GM23338 (cell line): ENCODE measurements around the gene CHCHD6. TPM values are rescaled to one million over a fixed set of nuclear protein-coding genes. Genes with fewer than 3 reads are reported as not detected.

Source experiments
- ATAC-seq: fragments of 200-7000 bp; cut with Tn5 transposase; 3 replicates; pipeline ENCODE4 v1.9.1; 2020
- DNase-seq: peaks from one replicate; pipeline ENCODE4 v3.0.0-alpha.2; 2015; ENCODE audit warnings: low spot score
- H2AFZ ChIP-seq: fragments of 200-600 bp; sonication (generic); 2 replicates; pipeline ENCODE4 v1.8.0; 2016; ENCODE audit warnings: antibody characterized with exemption, mild to moderate bottlenecking, moderate library complexity
- H3F3A ChIP-seq: fragments of 200-600 bp; sonication (generic); replicated peaks from 2 replicates; pipeline ENCODE4 v1.8.0; 2017; ENCODE audit warnings: antibody characterized with exemption, mixed run types, low read depth
- H3K27ac ChIP-seq: fragments of 200-600 bp; sonication (generic); 2 replicates; pipeline ENCODE4 v1.6.1; 2016; ENCODE audit warnings: low read depth
- H3K27me3 ChIP-seq: fragments of 200-600 bp; sonication (generic); 2 replicates; pipeline ENCODE4 v1.8.0; 2016; ENCODE audit warnings: mild to moderate bottlenecking, mixed run types, moderate library complexity; ENCODE audit not compliant: insufficient read depth
- H3K36me3 ChIP-seq: fragments of 200-600 bp; sonication (generic); 2 replicates; pipeline ENCODE4 v1.8.0; 2016; ENCODE audit warnings: mild to moderate bottlenecking; ENCODE audit not compliant: insufficient read depth
- H3K4me1 ChIP-seq: fragments of 200-600 bp; sonication (generic); 2 replicates; pipeline ENCODE4 v1.8.0; 2016; ENCODE audit warnings: mild to moderate bottlenecking, moderate library complexity; ENCODE audit not compliant: insufficient read depth
- H3K4me2 ChIP-seq: fragments of 200-600 bp; sonication (generic); 2 replicates; pipeline ENCODE4 v1.7.1; 2017; ENCODE audit warnings: mixed run types
- H3K4me3 ChIP-seq: fragments of 200-600 bp; sonication (generic); 2 replicates; pipeline ENCODE4 v1.6.1; 2016; ENCODE audit warnings: mixed run types
- H3K79me2 ChIP-seq: fragments of 200-600 bp; sonication (generic); replicated peaks from 2 replicates; pipeline ENCODE4 v1.8.0; 2017; ENCODE audit warnings: mild to moderate bottlenecking; ENCODE audit not compliant: insufficient read depth
- H3K9me2 ChIP-seq: fragments of 200-600 bp; sonication (generic); 2 replicates; pipeline ENCODE4 v1.8.0; 2017; ENCODE audit not compliant: insufficient read depth
- H4K20me1 ChIP-seq: fragments of 200-600 bp; sonication (generic); replicated peaks from 2 replicates; pipeline ENCODE4 v1.8.0; 2017; ENCODE audit warnings: mild to moderate bottlenecking; ENCODE audit not compliant: insufficient read depth
- H3K27ac Mint-ChIP-seq: 2 replicates; pipeline ENCODE4 v1.8.0; 2020; ENCODE audit warnings: inconsistent platforms, mild to moderate bottlenecking, moderate library complexity, mixed read lengths
- H3K27me3 Mint-ChIP-seq: 3 replicates; pipeline ENCODE4 v1.8.0; 2022; ENCODE audit warnings: low read depth, mild to moderate bottlenecking, moderate library complexity, mixed read lengths, inconsistent platforms; ENCODE audit not compliant: insufficient read depth, poor library complexity
- H3K36me3 Mint-ChIP-seq: 3 replicates; pipeline ENCODE4 v1.8.0; 2021; ENCODE audit warnings: low read depth, mild to moderate bottlenecking, inconsistent platforms, moderate library complexity, mixed read lengths
- H3K4me1 Mint-ChIP-seq: 3 replicates; pipeline ENCODE4 v1.8.0; 2020; ENCODE audit warnings: mild to moderate bottlenecking, inconsistent platforms, mixed read lengths
- H3K4me3 Mint-ChIP-seq: 3 replicates; pipeline ENCODE4 v1.8.0; 2021; ENCODE audit warnings: moderate library complexity, mild to moderate bottlenecking, inconsistent platforms, mixed read lengths
- H3K9me3 Mint-ChIP-seq: 3 replicates; pipeline ENCODE4 v1.8.0; 2020; ENCODE audit warnings: moderate library complexity, mild to moderate bottlenecking, inconsistent platforms, mixed read lengths
- CREB1 ChIP-seq: fragments of 250-450 bp; sonication (Bioruptor Pico); IDR thresholded peaks from 2 replicates; pipeline ENCODE4 v1.5.0; 2020; ENCODE audit warnings: low read depth, mild to moderate bottlenecking, moderate library complexity
- CTCF ChIP-seq, 2 experiments: fragments of 200-600 bp in 1 of 2; sonication (generic) in 1 of 2; conservative IDR thresholded peaks; 2 replicates each; pipeline versions ENCODE4 v1.5.1 to v1.6.1; 2016 to 2017; ENCODE audit warnings: antibody characterized with exemption in 2 of 2, low read depth in 2 of 2, mild to moderate bottlenecking in 2 of 2, moderate library complexity in 1 of 2
- ETS1 ChIP-seq: IDR thresholded peaks from 2 replicates; pipeline ENCODE4 v1.6.1; 2016; ENCODE audit warnings: antibody characterized with exemption
- EZH2 ChIP-seq: fragments of 200-600 bp; sonication (generic); IDR thresholded peaks from one replicate; pipeline ENCODE4 v1.8.0; 2017; ENCODE audit warnings: antibody characterized with exemption, mild to moderate bottlenecking, low read depth; ENCODE audit not compliant: unreplicated experiment
- EZH2phosphoT487 ChIP-seq: fragments of 200-600 bp; sonication (generic); IDR thresholded peaks from one replicate; pipeline ENCODE4 v1.8.1; 2018; ENCODE audit warnings: antibody characterized with exemption; ENCODE audit not compliant: unreplicated experiment
- JUNB ChIP-seq: IDR thresholded peaks from one replicate; pipeline ENCODE4 v1.6.1; 2016; ENCODE audit warnings: antibody characterized with exemption; ENCODE audit not compliant: unreplicated experiment
- NANOG ChIP-seq: IDR thresholded peaks from 2 replicates; pipeline ENCODE4 v1.6.1; 2016; ENCODE audit warnings: antibody characterized with exemption, borderline replicate concordance
- POLR2AphosphoS5 ChIP-seq: IDR thresholded peaks from 2 replicates; pipeline ENCODE4 v1.6.1; 2016; ENCODE audit warnings: antibody characterized with exemption, low read depth
- REST ChIP-seq: IDR thresholded peaks from one replicate; pipeline ENCODE4 v1.6.1; 2018; ENCODE audit warnings: antibody characterized with exemption; ENCODE audit not compliant: unreplicated experiment
- STAT1 ChIP-seq: IDR thresholded peaks from one replicate; pipeline ENCODE4 v1.6.1; 2016; ENCODE audit warnings: antibody characterized with exemption; ENCODE audit not compliant: unreplicated experiment
- ZNF114 ChIP-seq: fragments of 250-450 bp; sonication (Bioruptor Pico); IDR thresholded peaks from 2 replicates; pipeline ENCODE4 v1.5.0; 2020; ENCODE audit warnings: mild to moderate bottlenecking, moderate library complexity
- ZNF331 ChIP-seq: fragments of 250-450 bp; sonication (Bioruptor Pico); IDR thresholded peaks from 2 replicates; pipeline ENCODE4 v1.5.0; 2020; ENCODE audit warnings: low read depth, mild to moderate bottlenecking, moderate library complexity
- polyA plus RNA-seq: library from polyadenylated mRNA; unstranded; fragments of >200 nt; fragmentation: Nextera tagmentation; extraction: Ambion mirVana; gene quantifications from 2 replicates; pipeline ENCODE4 v1.2.1, GENCODE V29; 2016
- total RNA-seq: library from RNA; depleted of rRNA; stranded (reverse); fragments of >200 nt; shearing (Covaris generic); gene quantifications from 2 replicates; pipeline ENCODE4 v1.2.3, GENCODE V29; 2014
- TF ChIP-seq, protein P1 (sequence below): fragments of 250-450 bp; sonication (Bioruptor Pico); IDR thresholded peaks from 2 replicates; pipeline ENCODE4 v1.5.0; 2020; ENCODE audit warnings: mild to moderate bottlenecking, moderate library complexity

CHCHD6 gene
- total and polyA plus RNA-seq, 2 experiments from 2014 or later = 28.8 to 43.0 TPM

DNA sequence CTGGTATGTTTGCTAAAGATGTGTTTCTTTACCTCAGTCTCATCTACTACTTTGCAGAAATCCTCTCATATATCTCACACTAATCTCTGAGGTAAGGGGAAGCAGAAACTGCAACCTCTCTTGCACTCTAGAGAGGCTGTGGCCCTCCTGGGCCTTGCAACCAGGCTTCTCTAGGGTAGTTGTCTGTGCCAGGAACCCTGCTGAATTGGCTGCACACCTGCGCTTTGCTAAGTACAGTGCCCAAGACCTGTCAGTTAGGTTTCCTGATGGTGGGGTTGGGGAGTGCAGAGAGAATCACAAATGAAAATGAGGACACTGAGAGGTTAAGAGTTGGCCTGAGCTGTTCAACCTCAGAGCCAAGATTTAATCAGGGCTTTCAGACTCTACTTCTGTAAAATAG, 161.7 kb downstream of the CHCHD6 start:
- H3K27me3 Mint-ChIP-seq = no peaks in the 10 kb centered on the region
- Histone ChIP-seq H3F3A (no peaks in the 10 kb centered on the region), H3K4me2 (no peak overlapping the region), H2AFZ (no peak overlapping the region), H4K20me1 (no peaks in the 10 kb centered on the region), H3K4me3 (no peak overlapping the region), H3K27ac (no peak overlapping the region), H3K9me2 (no peaks in the 10 kb centered on the region), H3K27me3 (no peaks in the 10 kb centered on the region), H3K36me3 (no peaks in the 10 kb centered on the region), H3K4me1 (no peaks in the 10 kb centered on the region), H3K79me2 (no peaks in the 10 kb centered on the region)
- DNase-seq (no peak), ATAC-seq (no peak)
- TF ChIP-seq JUNB (no peak), CTCF (conservative IDR thresholded peaks at IDR 0.05; ENCODE audit: low read depth in 2 of 2) (no peak), ZNF331 (CRISPR knock-in tag) (no peak), NANOG (no peak), EZH2phosphoT487 (no peak), STAT1 (no peak), ZNF114 (no peak), POLR2AphosphoS5 (no peak), CREB1 (CRISPR knock-in tag) (no peak), EZH2 (no peak), ETS1 (no peak), REST (no peak)
- TF ChIP-seq, protein P1, sequence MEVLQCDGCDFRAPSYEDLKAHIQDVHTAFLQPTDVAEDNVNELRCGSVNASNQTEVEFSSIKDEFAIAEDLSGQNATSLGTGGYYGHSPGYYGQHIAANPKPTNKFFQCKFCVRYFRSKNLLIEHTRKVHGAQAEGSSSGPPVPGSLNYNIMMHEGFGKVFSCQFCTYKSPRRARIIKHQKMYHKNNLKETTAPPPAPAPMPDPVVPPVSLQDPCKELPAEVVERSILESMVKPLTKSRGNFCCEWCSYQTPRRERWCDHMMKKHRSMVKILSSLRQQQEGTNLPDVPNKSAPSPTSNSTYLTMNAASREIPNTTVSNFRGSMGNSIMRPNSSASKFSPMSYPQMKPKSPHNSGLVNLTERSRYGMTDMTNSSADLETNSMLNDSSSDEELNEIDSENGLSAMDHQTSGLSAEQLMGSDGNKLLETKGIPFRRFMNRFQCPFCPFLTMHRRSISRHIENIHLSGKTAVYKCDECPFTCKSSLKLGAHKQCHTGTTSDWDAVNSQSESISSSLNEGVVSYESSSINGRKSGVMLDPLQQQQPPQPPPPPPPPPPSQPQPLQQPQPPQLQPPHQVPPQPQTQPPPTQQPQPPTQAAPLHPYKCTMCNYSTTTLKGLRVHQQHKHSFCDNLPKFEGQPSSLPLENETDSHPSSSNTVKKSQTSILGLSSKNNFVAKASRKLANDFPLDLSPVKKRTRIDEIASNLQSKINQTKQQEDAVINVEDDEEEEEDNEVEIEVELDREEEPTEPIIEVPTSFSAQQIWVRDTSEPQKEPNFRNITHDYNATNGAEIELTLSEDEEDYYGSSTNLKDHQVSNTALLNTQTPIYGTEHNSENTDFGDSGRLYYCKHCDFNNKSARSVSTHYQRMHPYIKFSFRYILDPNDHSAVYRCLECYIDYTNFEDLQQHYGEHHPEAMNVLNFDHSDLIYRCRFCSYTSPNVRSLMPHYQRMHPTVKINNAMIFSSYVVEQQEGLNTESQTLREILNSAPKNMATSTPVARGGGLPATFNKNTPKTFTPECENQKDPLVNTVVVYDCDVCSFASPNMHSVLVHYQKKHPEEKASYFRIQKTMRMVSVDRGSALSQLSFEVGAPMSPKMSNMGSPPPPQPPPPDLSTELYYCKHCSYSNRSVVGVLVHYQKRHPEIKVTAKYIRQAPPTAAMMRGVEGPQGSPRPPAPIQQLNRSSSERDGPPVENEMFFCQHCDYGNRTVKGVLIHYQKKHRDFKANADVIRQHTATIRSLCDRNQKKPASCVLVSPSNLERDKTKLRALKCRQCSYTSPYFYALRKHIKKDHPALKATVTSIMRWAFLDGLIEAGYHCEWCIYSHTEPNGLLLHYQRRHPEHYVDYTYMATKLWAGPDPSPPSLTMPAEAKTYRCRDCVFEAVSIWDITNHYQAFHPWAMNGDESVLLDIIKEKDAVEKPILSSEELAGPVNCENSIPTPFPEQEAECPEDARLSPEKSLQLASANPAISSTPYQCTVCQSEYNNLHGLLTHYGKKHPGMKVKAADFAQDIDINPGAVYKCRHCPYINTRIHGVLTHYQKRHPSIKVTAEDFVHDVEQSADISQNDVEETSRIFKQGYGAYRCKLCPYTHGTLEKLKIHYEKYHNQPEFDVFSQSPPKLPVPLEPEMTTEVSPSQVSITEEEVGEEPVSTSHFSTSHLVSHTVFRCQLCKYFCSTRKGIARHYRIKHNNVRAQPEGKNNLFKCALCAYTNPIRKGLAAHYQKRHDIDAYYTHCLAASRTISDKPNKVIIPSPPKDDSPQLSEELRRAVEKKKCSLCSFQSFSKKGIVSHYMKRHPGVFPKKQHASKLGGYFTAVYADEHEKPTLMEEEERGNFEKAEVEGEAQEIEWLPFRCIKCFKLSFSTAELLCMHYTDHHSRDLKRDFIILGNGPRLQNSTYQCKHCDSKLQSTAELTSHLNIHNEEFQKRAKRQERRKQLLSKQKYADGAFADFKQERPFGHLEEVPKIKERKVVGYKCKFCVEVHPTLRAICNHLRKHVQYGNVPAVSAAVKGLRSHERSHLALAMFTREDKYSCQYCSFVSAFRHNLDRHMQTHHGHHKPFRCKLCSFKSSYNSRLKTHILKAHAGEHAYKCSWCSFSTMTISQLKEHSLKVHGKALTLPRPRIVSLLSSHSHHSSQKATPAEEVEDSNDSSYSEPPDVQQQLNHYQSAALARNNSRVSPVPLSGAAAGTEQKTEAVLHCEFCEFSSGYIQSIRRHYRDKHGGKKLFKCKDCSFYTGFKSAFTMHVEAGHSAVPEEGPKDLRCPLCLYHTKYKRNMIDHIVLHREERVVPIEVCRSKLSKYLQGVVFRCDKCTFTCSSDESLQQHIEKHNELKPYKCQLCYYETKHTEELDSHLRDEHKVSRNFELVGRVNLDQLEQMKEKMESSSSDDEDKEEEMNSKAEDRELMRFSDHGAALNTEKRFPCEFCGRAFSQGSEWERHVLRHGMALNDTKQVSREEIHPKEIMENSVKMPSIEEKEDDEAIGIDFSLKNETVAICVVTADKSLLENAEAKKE (CRISPR knock-in tag) = no peak
- peaks cover 21% of the 10 kb centered on the region for H3K36me3 Mint-ChIP-seq
- peaks cover 9% of the 10 kb centered on the region; the same call in 2 of the 3 replicates for H3K4me1 Mint-ChIP-seq
- H3K27ac Mint-ChIP-seq = no peak overlapping the region
- H3K4me3 Mint-ChIP-seq = no peak overlapping the region
- H3K9me3 Mint-ChIP-seq = peaks cover 16% of the 10 kb centered on the region
